MCF 10A (cell line): Measurements from ENCODE around the gene AKAP13. TPM values are rescaled to one million over a fixed set of nuclear protein-coding genes. Genes with fewer than 3 reads are reported as not detected.

Experiments used
- BruUV-seq: library from RNA; stranded (reverse); fragments of 400-500 nt; replicated peaks from 2 replicates; lab custom pipeline; 2021; lab: Mats Ljungman, UMichigan
- CTCF ChIA-PET: fragments of 300-600 bp; sonication (Branson Sonifier 250); formaldehyde crosslinking; extraction: SDS; loops from one replicate; lab custom pipeline; 2021; ENCODE audit warnings: antibody characterized with exemption, inconsistent platforms; lab: Yijun Ruan, JAX
- POLR2A ChIA-PET: fragments of 300-600, 350-650 bp; sonication (Branson Sonifier 250); formaldehyde crosslinking; extraction: SDS; loops from one replicate; lab custom pipeline; 2020; ENCODE audit warnings: antibody characterized with exemption, inconsistent platforms; lab: Yijun Ruan, JAX
- DNase-seq: peaks from one replicate; pipeline ENCODE4 v3.0.0-alpha.2; 2018; ENCODE audit not compliant: unreplicated experiment
- H3K27ac Mint-ChIP-seq: one replicate; pipeline ENCODE4 v1.8.0; 2022; ENCODE audit warnings: mild to moderate bottlenecking, low read depth, mixed read lengths; ENCODE audit not compliant: unreplicated experiment
- H3K27me3 Mint-ChIP-seq: one replicate; pipeline ENCODE4 v1.8.0; 2022; ENCODE audit warnings: mixed read lengths; ENCODE audit not compliant: insufficient read depth, unreplicated experiment
- H3K36me3 Mint-ChIP-seq: one replicate; pipeline ENCODE4 v1.8.0; 2022; ENCODE audit warnings: mild to moderate bottlenecking, moderate library complexity, mixed read lengths; ENCODE audit not compliant: insufficient read depth, unreplicated experiment
- H3K4me1 Mint-ChIP-seq: one replicate; pipeline ENCODE4 v1.8.0; 2022; ENCODE audit warnings: mixed read lengths; ENCODE audit not compliant: insufficient read depth, unreplicated experiment
- H3K4me3 Mint-ChIP-seq: one replicate; pipeline ENCODE4 v1.8.0; 2022; ENCODE audit warnings: mild to moderate bottlenecking, moderate library complexity, mixed read lengths; ENCODE audit not compliant: unreplicated experiment
- H3K9me3 Mint-ChIP-seq: one replicate; pipeline ENCODE4 v1.8.0; 2022; ENCODE audit warnings: mixed read lengths; ENCODE audit not compliant: unreplicated experiment
- intact Hi-C: fragments of 100-400 bp; cut with micrococcal nuclease; formaldehyde crosslinking; loops from 2 replicates; pipeline ENCODE4 v1.14.1; 2022
- total RNA-seq: library from RNA; stranded (reverse); gene quantifications from 2 replicates; pipeline ENCODE4 v1.2.3, GENCODE V29; 2022
- TF ChIP-seq, protein P1 (sequence below): fragments of 200-600 bp; IDR thresholded peaks from one replicate; pipeline ENCODE4 v1.8.0; 2022; ENCODE audit warnings: antibody characterized with exemption, mild to moderate bottlenecking; ENCODE audit not compliant: unreplicated experiment

The AKAP13 gene
- total RNA-seq, 1 experiment from 2014 or later, result 65.7 TPM

DNA sequence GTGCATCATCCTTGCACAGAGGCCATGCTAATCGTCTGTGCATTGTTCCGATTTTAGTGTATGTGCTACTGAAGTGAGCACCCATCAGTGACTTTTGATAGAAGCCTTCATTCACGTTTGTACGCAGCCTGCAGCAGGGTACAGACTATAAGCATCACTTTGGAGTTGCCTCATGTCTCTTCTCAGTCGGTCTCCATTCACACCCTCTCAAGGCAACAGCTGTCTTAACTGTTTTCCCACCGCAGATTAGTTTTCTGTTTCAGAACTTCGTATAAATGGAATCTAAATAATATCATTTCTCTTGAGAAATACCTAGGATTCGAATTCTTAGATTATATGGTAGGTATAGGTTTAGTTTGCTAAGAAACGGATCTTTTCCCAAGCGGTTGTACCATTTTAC, 271.1 kb downstream of the AKAP13 start:
- no peaks in the 10 kb centered on the region for H3K9me3 Mint-ChIP-seq
- H3K27me3 Mint-ChIP-seq, result no peaks in the 10 kb centered on the region
- TF ChIP-seq, protein P1, sequence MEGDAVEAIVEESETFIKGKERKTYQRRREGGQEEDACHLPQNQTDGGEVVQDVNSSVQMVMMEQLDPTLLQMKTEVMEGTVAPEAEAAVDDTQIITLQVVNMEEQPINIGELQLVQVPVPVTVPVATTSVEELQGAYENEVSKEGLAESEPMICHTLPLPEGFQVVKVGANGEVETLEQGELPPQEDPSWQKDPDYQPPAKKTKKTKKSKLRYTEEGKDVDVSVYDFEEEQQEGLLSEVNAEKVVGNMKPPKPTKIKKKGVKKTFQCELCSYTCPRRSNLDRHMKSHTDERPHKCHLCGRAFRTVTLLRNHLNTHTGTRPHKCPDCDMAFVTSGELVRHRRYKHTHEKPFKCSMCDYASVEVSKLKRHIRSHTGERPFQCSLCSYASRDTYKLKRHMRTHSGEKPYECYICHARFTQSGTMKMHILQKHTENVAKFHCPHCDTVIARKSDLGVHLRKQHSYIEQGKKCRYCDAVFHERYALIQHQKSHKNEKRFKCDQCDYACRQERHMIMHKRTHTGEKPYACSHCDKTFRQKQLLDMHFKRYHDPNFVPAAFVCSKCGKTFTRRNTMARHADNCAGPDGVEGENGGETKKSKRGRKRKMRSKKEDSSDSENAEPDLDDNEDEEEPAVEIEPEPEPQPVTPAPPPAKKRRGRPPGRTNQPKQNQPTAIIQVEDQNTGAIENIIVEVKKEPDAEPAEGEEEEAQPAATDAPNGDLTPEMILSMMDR, result no peak
- H3K4me3 Mint-ChIP-seq, result no peak overlapping the region
- intact Hi-C loops, result no loop called here
- peaks cover 65% of the 10 kb centered on the region for H3K36me3 Mint-ChIP-seq
- ChIA-PET POLR2A (no interaction called here), CTCF (no interaction called here)
- no peak for DNase-seq
- no TSS peak for BruUV-seq
- no peak overlapping the region for H3K27ac Mint-ChIP-seq
- peaks cover 7% of the 10 kb centered on the region for H3K4me1 Mint-ChIP-seq

DNA sequence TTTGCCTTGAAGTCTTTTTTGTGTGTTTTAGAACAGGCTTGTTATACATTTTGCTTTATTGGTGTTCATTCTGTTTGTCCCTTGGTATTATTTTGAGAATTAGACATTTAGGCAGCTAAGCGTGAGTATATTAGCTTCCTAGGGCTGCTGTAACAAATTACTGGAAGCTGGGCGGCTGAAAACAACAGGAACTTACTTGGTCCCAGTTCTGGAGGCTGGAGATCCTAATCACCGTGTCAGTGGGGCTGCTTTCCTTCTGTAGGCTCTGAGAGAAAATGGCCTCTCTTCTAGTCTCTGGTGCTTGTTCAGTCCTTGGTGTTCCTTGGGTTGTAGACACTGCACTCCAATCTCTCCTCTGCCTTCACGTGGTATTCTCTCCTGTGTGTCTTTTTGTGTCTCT, 272.1 kb downstream of the AKAP13 start:
- intact Hi-C loops, result no loop called here
- Mint-ChIP-seq H3K4me1 (peaks cover 7% of the 10 kb centered on the region), H3K27me3 (no peaks in the 10 kb centered on the region), H3K9me3 (no peaks in the 10 kb centered on the region), H3K36me3 (peaks cover 64% of the 10 kb centered on the region), H3K27ac (peak overlapping the region; percentile 76), H3K4me3 (no peak overlapping the region)
- TF ChIP-seq, protein P1, result no peak
- CTCF ChIA-PET, result no interaction called here
- DNase-seq, result no peak
- POLR2A ChIA-PET, result no interaction called here
- no TSS peak for BruUV-seq

DNA sequence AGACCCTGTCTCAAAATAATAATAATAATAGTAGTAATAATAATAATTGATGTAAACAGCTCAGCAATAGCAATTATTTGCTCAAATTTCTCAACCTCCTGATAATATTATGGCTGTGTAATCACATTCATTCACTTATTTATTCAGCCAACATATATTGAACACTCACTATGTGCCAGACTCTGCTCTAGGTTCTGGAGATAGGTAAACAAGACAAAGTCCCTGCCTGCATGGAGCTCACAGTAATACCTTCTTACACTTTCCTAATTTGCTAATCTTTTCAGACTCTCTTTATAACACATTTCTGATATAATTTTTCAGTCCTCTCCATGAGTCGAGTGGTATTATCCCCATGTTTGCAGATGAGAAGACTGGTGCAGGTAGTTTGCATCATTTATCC, 276.7 kb downstream of the AKAP13 start:
- no TSS peak for BruUV-seq
- Mint-ChIP-seq H3K4me1 (no peaks in the 10 kb centered on the region), H3K27ac (no peak overlapping the region), H3K27me3 (no peaks in the 10 kb centered on the region), H3K9me3 (no peaks in the 10 kb centered on the region), H3K4me3 (no peak overlapping the region), H3K36me3 (peaks cover 79% of the 10 kb centered on the region)
- ChIA-PET CTCF (no interaction called here), POLR2A (interaction anchor here (1.3 to 1.4 kb wide), 2 partner anchors 10 to 313 kb away, joined by 3 to 5 read pairs; no protein-coding TSS in a partner anchor)
- no peak for DNase-seq
- intact Hi-C loops, result no loop called here
- TF ChIP-seq, protein P1, result no peak

DNA sequence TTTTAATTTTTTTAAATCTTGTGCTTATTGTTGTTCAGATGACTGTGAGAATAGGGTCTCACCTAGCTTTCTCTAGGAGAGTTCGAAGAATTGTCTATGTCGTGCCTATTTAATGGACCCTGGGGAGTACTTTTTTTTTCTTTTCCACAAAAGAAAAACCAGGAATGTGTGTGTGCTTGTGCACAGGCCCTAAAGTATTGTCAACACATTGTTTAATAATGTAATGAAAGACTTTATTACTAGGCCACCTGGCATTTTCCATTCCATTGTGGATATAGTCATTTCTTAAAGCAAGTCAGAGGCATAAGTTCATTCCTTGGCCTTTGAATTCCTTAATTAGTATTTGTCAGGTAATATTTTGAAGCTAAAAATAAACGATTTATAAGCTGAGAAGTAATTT, 278.4 kb downstream of the AKAP13 start:
- POLR2A ChIA-PET, result interaction anchor here (0.7 kb wide), 1 partner anchor 13 kb away, joined by 3 read pairs; no protein-coding TSS in a partner anchor
- Mint-ChIP-seq H3K36me3 (peaks cover 80% of the 10 kb centered on the region), H3K4me3 (no peak overlapping the region), H3K27ac (no peak overlapping the region), H3K9me3 (no peaks in the 10 kb centered on the region), H3K27me3 (no peaks in the 10 kb centered on the region), H3K4me1 (no peaks in the 10 kb centered on the region)
- DNase-seq, result no peak
- CTCF ChIA-PET, result interaction anchor here (0.6 kb wide), 2 partner anchors 66 to 1507 kb away, joined by 3 read pairs; no protein-coding TSS in a partner anchor
- BruUV-seq, result no TSS peak
- intact Hi-C loops, result no loop called here
- TF ChIP-seq, protein P1, result no peak
